Kidney epithelial cell (primary cell): ENCODE data around the gene GRID1. TPM values are rescaled to one million over a fixed set of nuclear protein-coding genes. Genes with fewer than 3 reads are reported as not detected.
"Not testable (repeated sequence)": the region's sequence is repeated elsewhere in the genome, so short reads cannot be mapped to it uniquely, and the experiment has no call there.

Experiments
- DNase-seq: peaks from one replicate; pipeline ENCODE4 v3.0.0-alpha.2; 2010; ENCODE audit warnings: low read depth
- H3K27me3 ChIP-seq: 2 replicates; pipeline ENCODE4 v1.6.0; 2011; ENCODE audit warnings: low read length; ENCODE audit not compliant: control insufficient read depth, insufficient read depth
- H3K36me3 ChIP-seq: 2 replicates; pipeline ENCODE4 v1.5.1; 2011; ENCODE audit warnings: low read length; ENCODE audit not compliant: control insufficient read depth, insufficient read depth
- H3K4me3 ChIP-seq: 2 replicates; pipeline ENCODE4 v1.5.1; 2011; ENCODE audit warnings: low read depth, mild to moderate bottlenecking, control low read depth, low read length
- CTCF ChIP-seq: IDR thresholded peaks from 2 replicates; pipeline ENCODE4 v1.5.1; 2011; ENCODE audit warnings: mild to moderate bottlenecking, moderate library complexity, low read length, control low read depth, inconsistent platforms; ENCODE audit not compliant: insufficient read depth, poor library complexity, severe bottlenecking
- total RNA-seq: library from RNA; depleted of rRNA; stranded (reverse); fragments of >200 nt; gene quantifications from 2 replicates; pipeline ENCODE4 v1.2.3, GENCODE V29; 2015

GRID1 gene
- total RNA-seq, 1 donor from 2014 or later, result 0.33 TPM

GRCh38 chr10:86245015-86245394 is 121.6 kb downstream of the GRID1 start:
- Histone ChIP-seq H3K27me3 (no peaks in the 10 kb centered on the region), H3K4me3 (no peak overlapping the region), H3K36me3 (no peaks in the 10 kb centered on the region)
- no peak for DNase-seq
- TF ChIP-seq CTCF, result no peak

GRCh38 chr10:86244297-86245014 is 122.1 kb downstream of the GRID1 start:
- Histone ChIP-seq H3K4me3 (no peak overlapping the region), H3K27me3 (no peaks in the 10 kb centered on the region), H3K36me3 (no peaks in the 10 kb centered on the region)
- DNase-seq, result no peak
- no peak for TF ChIP-seq CTCF

- Histone ChIP-seq H3K4me3 (no peak overlapping the region), H3K27me3 (no peaks in the 10 kb centered on the region), H3K36me3 (no peaks in the 10 kb centered on the region)
- no peak for TF ChIP-seq CTCF
- DNase-seq, result no peak
Measured at GRCh38 chr10:86243651-86244155, 122.9 kb downstream of the GRID1 start.

GRCh38 chr10:86242761-86243160 is 123.8 kb downstream of the GRID1 start:
- TF ChIP-seq CTCF, result no peak
- no peak for DNase-seq
- H3K36me3 ChIP-seq, result no peaks in the 10 kb centered on the region
- H3K27me3 ChIP-seq, result no peaks in the 10 kb centered on the region
- H3K4me3 ChIP-seq, result no peak overlapping the region

- H3K4me3 ChIP-seq, H3K36me3 ChIP-seq, DNase-seq, H3K27me3 ChIP-seq: not testable (repeated sequence)
Measured at GRCh38 chr10:86238089-86238488, 128.5 kb downstream of the GRID1 start.

- TF ChIP-seq CTCF, result no peak
- Histone ChIP-seq H3K36me3 (no peaks in the 10 kb centered on the region), H3K4me3 (no peak overlapping the region), H3K27me3 (peaks cover 4% of the 10 kb centered on the region)
- DNase-seq, result no peak
Measured at GRCh38 chr10:86234541-86235270, 131.9 kb downstream of the GRID1 start.
